ENCODE measurements around the gene ACACB.

- no peak for TF ChIP-seq CTCF (conservative IDR thresholded peaks at IDR 0.05 in 1 of 2, IDR thresholded peaks at IDR 0.05 in 1 of 2; ENCODE audit: extremely low read depth in 1 of 2, insufficient read depth in 1 of 2, low read depth in 1 of 2, low read length in 2 of 2)
- TF ChIP-seq EZH2 (IDR thresholded peaks at IDR 0.05; ENCODE audit: borderline replicate concordance, low read length): no peak
Measured at GRCh38 chr12:109288571-109288970, 172.2 kb downstream of the ACACB start.
